ENCODE data around the gene SLC17A7. TPM values are rescaled to one million over a fixed set of nuclear protein-coding genes. Genes with fewer than 3 reads are reported as not detected.
A peak's percentile ranks its signal among the peaks of the same experiment; 100 is the strongest.

SLC17A7 gene
- total and polyA plus RNA-seq, 2 of the 13 experiments (the other 11 are each of a cell fraction or from before 2014, with no cell fraction given) = 0.32 TPM; not detected in 1

- no peak for TF ChIP-seq ZNF460 (CRISPR knock-in tag; IDR thresholded peaks at IDR 0.05; ENCODE audit: borderline replicate concordance)
- TF ChIP-seq NFE2L1 (CRISPR knock-in tag; IDR thresholded peaks at IDR 0.05; ENCODE audit: borderline replicate concordance) = no peak
- no peak for TF ChIP-seq MXD1 (CRISPR knock-in tag; IDR thresholded peaks at IDR 0.05)
- no peak for TF ChIP-seq ZFP37 (CRISPR knock-in tag; IDR thresholded peaks at IDR 0.05; ENCODE audit: borderline replicate concordance)
- no peak for TF ChIP-seq NFE2L2 (IDR thresholded peaks at IDR 0.05; ENCODE audit: low read length)
- TF ChIP-seq ZNF296 (CRISPR knock-in tag; conservative IDR thresholded peaks at IDR 0.05) = no peak
- TF ChIP-seq MYC (CRISPR knock-in tag; IDR thresholded peaks at IDR 0.05; ENCODE audit: borderline replicate concordance) = peak; percentile 48; the same call in 1 of the 2 replicates
- no peak for TF ChIP-seq ZBTB49 (CRISPR knock-in tag; IDR thresholded peaks at IDR 0.05; ENCODE audit: borderline replicate concordance)
- TF ChIP-seq, protein P1, sequence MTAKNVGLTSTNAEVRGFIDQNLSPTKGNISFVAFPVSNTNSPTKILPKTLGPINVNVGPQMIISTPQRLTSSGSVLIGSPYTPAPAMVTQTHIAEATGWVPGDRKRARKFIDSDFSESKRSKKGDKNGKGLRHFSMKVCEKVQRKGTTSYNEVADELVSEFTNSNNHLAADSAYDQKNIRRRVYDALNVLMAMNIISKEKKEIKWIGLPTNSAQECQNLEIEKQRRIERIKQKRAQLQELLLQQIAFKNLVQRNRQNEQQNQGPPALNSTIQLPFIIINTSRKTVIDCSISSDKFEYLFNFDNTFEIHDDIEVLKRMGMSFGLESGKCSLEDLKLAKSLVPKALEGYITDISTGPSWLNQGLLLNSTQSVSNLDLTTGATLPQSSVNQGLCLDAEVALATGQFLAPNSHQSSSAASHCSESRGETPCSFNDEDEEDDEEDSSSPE (CRISPR knock-in tag; IDR thresholded peaks at IDR 0.05) = peak; percentile 65; the same call in 1 of the 2 replicates
- no peak for TF ChIP-seq GLMP (CRISPR knock-in tag; IDR thresholded peaks at IDR 0.05; ENCODE audit: borderline replicate concordance)
- peak; percentile 77 for TF ChIP-seq THAP11 (CRISPR knock-in tag; IDR thresholded peaks at IDR 0.05)
- no peak for TF ChIP-seq ZNF674 (CRISPR knock-in tag; IDR thresholded peaks at IDR 0.05; ENCODE audit: low read depth)
- TF ChIP-seq GLI4 (CRISPR knock-in tag; IDR thresholded peaks at IDR 0.05; ENCODE audit: borderline replicate concordance) = no peak
- 0 out of 2 replicates have a peak, but pooled peaks have one; percentile 36 for TF ChIP-seq ZNF839 (CRISPR knock-in tag; IDR thresholded peaks at IDR 0.05; ENCODE audit: borderline replicate concordance)
- no peak for TF ChIP-seq DBP (CRISPR knock-in tag; IDR thresholded peaks at IDR 0.05; ENCODE audit: not compliant biosample characterization)
- TF ChIP-seq ZNF562 (CRISPR knock-in tag; IDR thresholded peaks at IDR 0.05; ENCODE audit: borderline replicate concordance) = no peak
- no peak for TF ChIP-seq PREB (CRISPR knock-in tag; IDR thresholded peaks at IDR 0.05)
- TF ChIP-seq PHB2 (IDR thresholded peaks at IDR 0.05; ENCODE audit: partially characterized antibody) = no peak
Measured at GRCh38 chr19:49473868-49474541, 32.7 kb upstream of the SLC17A7 start, which contains the start of gene FLT3LG (continued).
